ENCODE data around the gene RHBDF2. TPM values are rescaled to one million over a fixed set of nuclear protein-coding genes. Genes with fewer than 3 reads are reported as not detected.

The RHBDF2 gene
- total RNA-seq, 4 donors from 2014 or later: 11.4 to 29.8 (median 23.3) TPM

GRCh38 chr17:76452660-76453430 is 48.4 kb downstream of the RHBDF2 start, which contains the start of gene UBE2O:
UBE2O (minus strand) TSS chr17:76453152; CDS start chr17:76453141, 11 bp downstream.
- ATAC-seq: peak; percentile 88 to 90
- in situ Hi-C loops (cut with MboI; ENCODE audit: low sequenced_read_pairs in 4 of 4): no loop called here
- peak within 1 kb of the TSS; percentile 78 to 98 (median 88) for H3K27ac ChIP-seq

GRCh38 chr17:76452127-76452659 is 49.0 kb downstream of the RHBDF2 start:
- in situ Hi-C loops (cut with MboI; ENCODE audit: low sequenced_read_pairs in 4 of 4): no loop called here
- Histone ChIP-seq H3K27ac (peak overlapping the region; percentile 78 to 98 (median 88)), H3K27me3 (no peaks in the 10 kb centered on the region), H3K4me3 (peak overlapping the region; percentile 74 to 96 (median 81)), H3K9me3 (no peaks in the 10 kb centered on the region), H3K36me3 (no peaks in the 10 kb centered on the region), H3K4me1 (peaks cover 32% of the 10 kb centered on the region in 2 donors)
- DNase-seq (no peak), ATAC-seq (peak in 1 of 2 donors; percentile 54)
- no peak for TF ChIP-seq POLR2A (IDR thresholded peaks at IDR 0.05)
- intact Hi-C loops (cut with DNase I; ENCODE audit: low total_unique reads): loop anchor here (2.0 to 5.0 kb wide), 2 partner anchors 35 to 47 kb away; no protein-coding TSS in a partner anchor

More at GRCh38 chr17:76452660-76453430, 48.4 kb downstream of the RHBDF2 start, which contains the start of gene UBE2O:
- TF ChIP-seq CTCF (IDR thresholded peaks at IDR 0.05 in 4 of 5, conservative IDR thresholded peaks at IDR 0.05 in 1 of 5): peak in 4 of 5 experiments; percentile 22 to 53 (median 37)
- TF ChIP-seq POLR2A (IDR thresholded peaks at IDR 0.05): peak; percentile 91
- peak; percentile 66 to 77 for DNase-seq
- no peaks in the 10 kb centered on the region for H3K9me3 ChIP-seq
- peak within 1 kb of the TSS; percentile 74 to 96 (median 81) for H3K4me3 ChIP-seq
- no peaks in the 10 kb centered on the region for H3K36me3 ChIP-seq
- H3K27me3 ChIP-seq: no peaks in the 10 kb centered on the region
- peaks cover 25% of the 10 kb centered on the region in 2 donors for H3K4me1 ChIP-seq
- intact Hi-C loops (cut with DNase I; ENCODE audit: low total_unique reads): loop anchor here (2.0 to 5.0 kb wide), 2 partner anchors 36 to 46 kb away; no protein-coding TSS in a partner anchor

- H3K27ac ChIP-seq: peak overlapping the region in 2 of 4 donors; percentile 83 to 98
- no peak for ATAC-seq
Observed at GRCh38 chr17:76451506-76451905, 49.7 kb downstream of the RHBDF2 start.

GRCh38 chr17:76449126-76449525 is 52.1 kb downstream of the RHBDF2 start:
- H3K9me3 ChIP-seq: no peaks in the 10 kb centered on the region
- no peaks in the 10 kb centered on the region for H3K27me3 ChIP-seq
- peak overlapping the region; percentile 61 to 72 (median 70) for H3K27ac ChIP-seq
- H3K4me1 ChIP-seq: peaks cover 52 to 55% of the 10 kb centered on the region in 2 donors
- intact Hi-C loops (cut with DNase I; ENCODE audit: low total_unique reads) (no loop called here), in situ Hi-C loops (cut with MboI; ENCODE audit: low sequenced_read_pairs in 4 of 4) (no loop called here)
- no peak for TF ChIP-seq CTCF (IDR thresholded peaks at IDR 0.05 in 4 of 5, conservative IDR thresholded peaks at IDR 0.05 in 1 of 5)
- no peak for TF ChIP-seq POLR2A (IDR thresholded peaks at IDR 0.05)
- no peak overlapping the region for H3K4me3 ChIP-seq
- no peak for ATAC-seq
- no peak for DNase-seq
- no peaks in the 10 kb centered on the region for H3K36me3 ChIP-seq

More at GRCh38 chr17:76451506-76451905, 49.7 kb downstream of the RHBDF2 start:
- Histone ChIP-seq H3K27me3 (no peaks in the 10 kb centered on the region), H3K4me3 (peak overlapping the region in 2 of 4 donors; percentile 78 to 84), H3K36me3 (no peaks in the 10 kb centered on the region), H3K4me1 (peaks cover 39% of the 10 kb centered on the region in 2 donors), H3K9me3 (no peaks in the 10 kb centered on the region)
- DNase-seq: no peak
- in situ Hi-C loops (cut with MboI; ENCODE audit: low sequenced_read_pairs in 4 of 4): no loop called here
- intact Hi-C loops (cut with DNase I; ENCODE audit: low total_unique reads): loop anchor here (5.0 kb wide), 1 partner anchor 34 kb away; no protein-coding TSS in a partner anchor
- TF ChIP-seq CTCF (IDR thresholded peaks at IDR 0.05 in 4 of 5, conservative IDR thresholded peaks at IDR 0.05 in 1 of 5) (no peak), POLR2A (IDR thresholded peaks at IDR 0.05) (no peak)
